Testis (tissue), 3 donors: ENCODE measurements around the gene RAD52. TPM values are rescaled to one million over a fixed set of nuclear protein-coding genes. Genes with fewer than 3 reads are reported as not detected.

ENCODE experiments used
- DNase-seq: peaks from one replicate; pipeline ENCODE4 v3.0.0-alpha.2; 2019
- H3K27ac ChIP-seq, 2 donors: fragments of 200-600 bp; sonication (generic); one replicate each; pipeline ENCODE4 v1.5.1; 2019
- H3K27me3 ChIP-seq: fragments of 200-600 bp; sonication (generic); one replicate; pipeline ENCODE4 v1.5.1; 2019
- H3K36me3 ChIP-seq: fragments of 200-600 bp; sonication (generic); one replicate; pipeline ENCODE4 v1.5.1; 2017; ENCODE audit warnings: low read depth; ENCODE audit errors: missing control alignments
- H3K4me1 ChIP-seq: fragments of 200-600 bp; sonication (generic); one replicate; pipeline ENCODE4 v1.5.1; 2019
- H3K4me3 ChIP-seq, 2 donors: fragments of 200-600 bp; sonication (generic); one replicate each; pipeline ENCODE4 v1.5.1; 2017 to 2019
- H3K9me3 ChIP-seq: fragments of 200-600 bp; sonication (generic); one replicate; pipeline ENCODE4 v1.5.1; 2017
- POLR2A ChIP-seq: fragments of 450-650 bp; IDR thresholded peaks from one replicate; pipeline ENCODE4 v1.6.1; 2017; ENCODE audit warnings: antibody characterized with exemption, mild to moderate bottlenecking, moderate library complexity
- WGBS, 2 donors: methylation state at CpG; one replicate each; pipeline ENCODE4 v1.1.5; 2018; 5-methylcytosine and 5-hydroxymethylcytosine counted together
- intact Hi-C: fragments of 100-400 bp; cut with DNase I; formaldehyde crosslinking; loops from one replicate; pipeline ENCODE4 v1.15.1; 2023; ENCODE audit warnings: low total_unique reads
- polyA plus RNA-seq: library from polyadenylated mRNA; stranded (reverse); fragments of 350-450 nt; fragmentation: Illumina TruSeq; extraction: RNeasy Lipid Tissue Mini Kit (QIAGEN cat#74804); gene quantifications from one replicate; pipeline ENCODE4 v1.2.3, GENCODE V29; 2014; ENCODE audit warnings: low read depth, low replicate concordance; ENCODE audit not compliant: insufficient read depth
- total RNA-seq, 2 donors: library from RNA; depleted of rRNA; stranded (reverse); fragments of >200 nt; gene quantifications; one replicate each; pipeline ENCODE4 v1.2.3, GENCODE V29; 2016
- TF ChIP-seq, protein P1 (sequence below), 3 experiments: fragments of 450-650 bp in 2 of 3; fragments of 200-600 bp in 1 of 3; sonication (generic) in 1 of 3; IDR thresholded peaks; one replicate each; pipeline ENCODE4 v1.5.1; 2016 to 2019; ENCODE audit warnings: antibody characterized with exemption in 3 of 3, mild to moderate bottlenecking in 2 of 3, moderate library complexity in 1 of 3

RAD52 gene
- total and polyA plus RNA-seq, 3 donors from 2014 or later, result 17.2 to 29.1 (median 20.9) TPM

DNA sequence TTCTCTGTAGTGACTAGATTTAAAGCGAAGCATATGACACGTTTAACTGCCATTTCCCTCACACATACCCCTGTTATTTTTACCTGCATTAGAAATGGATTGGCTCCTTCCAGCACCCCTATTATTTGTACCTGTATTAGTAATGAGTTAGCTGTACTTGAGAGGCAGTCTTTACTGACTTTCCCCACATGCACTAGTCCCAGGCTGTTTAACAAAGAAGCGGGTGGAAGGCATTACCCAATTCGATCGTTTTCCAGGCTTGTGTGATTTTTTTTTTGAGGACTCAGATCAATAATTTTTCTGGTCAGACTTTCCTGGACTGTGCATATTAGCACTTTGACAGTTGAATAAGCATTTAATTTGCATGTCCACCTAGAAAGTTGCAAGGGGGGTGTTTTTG lies 46.4 kb downstream of the RAD52 start:
- H3K4me1 ChIP-seq, result no peaks in the 10 kb centered on the region
- WGBS, 2 donors, result 83 to 84% methylated on average over 5 of the region's 5 CpGs
- H3K4me3 ChIP-seq, result no peak overlapping the region
- no peaks in the 10 kb centered on the region for H3K27me3 ChIP-seq
- no peaks in the 10 kb centered on the region for H3K9me3 ChIP-seq
- intact Hi-C loops, result no loop called here
- TF ChIP-seq, protein P1, sequence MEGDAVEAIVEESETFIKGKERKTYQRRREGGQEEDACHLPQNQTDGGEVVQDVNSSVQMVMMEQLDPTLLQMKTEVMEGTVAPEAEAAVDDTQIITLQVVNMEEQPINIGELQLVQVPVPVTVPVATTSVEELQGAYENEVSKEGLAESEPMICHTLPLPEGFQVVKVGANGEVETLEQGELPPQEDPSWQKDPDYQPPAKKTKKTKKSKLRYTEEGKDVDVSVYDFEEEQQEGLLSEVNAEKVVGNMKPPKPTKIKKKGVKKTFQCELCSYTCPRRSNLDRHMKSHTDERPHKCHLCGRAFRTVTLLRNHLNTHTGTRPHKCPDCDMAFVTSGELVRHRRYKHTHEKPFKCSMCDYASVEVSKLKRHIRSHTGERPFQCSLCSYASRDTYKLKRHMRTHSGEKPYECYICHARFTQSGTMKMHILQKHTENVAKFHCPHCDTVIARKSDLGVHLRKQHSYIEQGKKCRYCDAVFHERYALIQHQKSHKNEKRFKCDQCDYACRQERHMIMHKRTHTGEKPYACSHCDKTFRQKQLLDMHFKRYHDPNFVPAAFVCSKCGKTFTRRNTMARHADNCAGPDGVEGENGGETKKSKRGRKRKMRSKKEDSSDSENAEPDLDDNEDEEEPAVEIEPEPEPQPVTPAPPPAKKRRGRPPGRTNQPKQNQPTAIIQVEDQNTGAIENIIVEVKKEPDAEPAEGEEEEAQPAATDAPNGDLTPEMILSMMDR (IDR thresholded peaks at IDR 0.05), result no peak
- TF ChIP-seq POLR2A, result no peak
- no peaks in the 10 kb centered on the region for H3K36me3 ChIP-seq
- no peak for DNase-seq
- no peak overlapping the region for H3K27ac ChIP-seq

DNA sequence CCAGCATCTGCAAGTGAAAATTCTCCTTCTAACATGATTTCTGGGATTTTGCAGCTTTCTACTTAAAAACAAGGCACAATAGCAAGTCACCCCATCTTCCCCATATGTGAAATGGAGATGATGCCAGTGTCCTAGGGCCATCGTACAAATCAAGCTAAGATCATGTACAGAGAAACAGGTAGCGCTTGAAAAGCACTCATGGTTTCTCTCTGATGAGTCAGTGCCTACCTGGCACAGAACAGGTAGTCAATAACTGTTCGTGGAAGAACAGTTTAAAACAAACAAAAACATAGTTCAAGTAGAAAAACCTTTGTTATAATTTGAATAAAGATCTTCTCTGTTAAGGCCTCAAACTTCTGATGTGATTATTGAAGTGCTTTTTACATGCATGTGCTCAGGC lies 46.9 kb downstream of the RAD52 start:
- no peaks in the 10 kb centered on the region for H3K27me3 ChIP-seq
- TF ChIP-seq, protein P1 (IDR thresholded peaks at IDR 0.05), result no peak
- TF ChIP-seq POLR2A, result no peak
- DNase-seq, result no peak
- H3K27ac ChIP-seq, result no peak overlapping the region
- no peaks in the 10 kb centered on the region for H3K36me3 ChIP-seq
- no peaks in the 10 kb centered on the region for H3K4me1 ChIP-seq
- no peak overlapping the region for H3K4me3 ChIP-seq
- intact Hi-C loops, result no loop called here
- H3K9me3 ChIP-seq, result no peaks in the 10 kb centered on the region
- WGBS, 2 donors, result 85 to 91% methylated on average over 3 of the region's 3 CpGs

DNA sequence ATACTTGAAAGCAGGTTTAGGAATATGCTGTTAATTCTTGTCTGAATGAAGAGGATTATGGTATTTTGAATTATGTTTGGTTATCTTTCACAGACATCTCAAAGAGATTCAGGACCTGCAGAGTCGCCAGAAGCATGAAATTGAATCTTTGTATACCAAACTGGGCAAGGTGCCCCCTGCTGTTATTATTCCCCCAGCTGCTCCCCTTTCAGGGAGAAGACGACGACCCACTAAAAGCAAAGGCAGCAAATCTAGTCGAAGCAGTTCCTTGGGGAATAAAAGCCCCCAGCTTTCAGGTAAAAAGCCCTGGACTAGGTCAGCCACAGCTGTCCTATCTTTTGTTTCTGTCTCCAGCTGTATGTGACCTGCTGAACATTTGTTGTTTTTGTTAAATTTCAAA lies 52.1 kb downstream of the RAD52 start:
- Histone ChIP-seq H3K4me1 (no peaks in the 10 kb centered on the region), H3K27me3 (no peaks in the 10 kb centered on the region), H3K27ac (no peak overlapping the region), H3K9me3 (no peaks in the 10 kb centered on the region), H3K4me3 (no peak overlapping the region), H3K36me3 (no peaks in the 10 kb centered on the region)
- intact Hi-C loops, result no loop called here
- WGBS, 2 donors, result 84 to 89% methylated on average over 4 of the region's 4 CpGs
- no peak for TF ChIP-seq POLR2A
- TF ChIP-seq, protein P1 (IDR thresholded peaks at IDR 0.05), result no peak
- no peak for DNase-seq

DNA sequence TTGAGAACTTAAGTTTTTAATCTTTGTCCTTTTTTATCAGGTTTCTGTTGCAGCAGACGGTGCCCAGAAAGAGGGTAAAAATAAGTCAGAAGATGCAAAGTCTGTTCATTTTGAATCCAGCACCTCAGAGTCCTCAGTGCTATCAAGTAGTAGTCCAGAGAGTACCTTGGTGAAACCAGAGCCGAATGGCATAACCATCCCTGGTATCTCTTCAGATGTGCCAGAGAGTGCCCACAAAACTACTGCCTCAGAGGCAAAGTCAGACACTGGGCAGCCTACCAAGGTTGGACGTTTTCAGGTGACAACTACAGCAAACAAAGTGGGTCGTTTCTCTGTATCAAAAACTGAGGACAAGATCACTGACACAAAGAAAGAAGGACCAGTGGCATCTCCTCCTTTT lies 53.5 kb downstream of the RAD52 start:
- H3K4me3 ChIP-seq, result no peak overlapping the region
- no peaks in the 10 kb centered on the region for H3K27me3 ChIP-seq
- H3K36me3 ChIP-seq, result no peaks in the 10 kb centered on the region
- intact Hi-C loops, result no loop called here
- DNase-seq, result no peak
- H3K9me3 ChIP-seq, result no peaks in the 10 kb centered on the region
- 53 to 77% methylated on average over 4 of the region's 4 CpGs for WGBS, 2 donors
- H3K27ac ChIP-seq, result no peak overlapping the region
- no peak for TF ChIP-seq POLR2A
- TF ChIP-seq, protein P1 (IDR thresholded peaks at IDR 0.05), result no peak
- H3K4me1 ChIP-seq, result no peaks in the 10 kb centered on the region

DNA sequence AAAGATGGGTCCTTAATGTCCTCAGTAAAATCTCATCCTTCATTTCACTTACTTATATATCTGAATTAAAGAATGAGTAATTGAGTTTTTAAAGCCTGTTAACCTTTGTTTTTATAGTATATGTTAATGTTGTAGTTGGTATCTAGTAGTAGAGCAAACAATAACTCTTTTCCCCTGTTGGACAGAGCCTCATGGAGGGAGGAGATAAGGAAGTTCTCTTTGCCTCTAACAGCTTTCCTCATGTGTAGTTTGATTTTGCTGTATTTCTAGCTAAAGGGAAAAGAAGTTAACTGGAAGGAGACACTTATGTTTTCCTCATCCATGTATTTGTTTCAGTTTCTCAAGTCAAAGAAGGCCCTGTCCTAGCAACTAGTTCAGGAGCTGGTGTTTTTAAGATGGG lies 55.3 kb downstream of the RAD52 start:
- H3K4me1 ChIP-seq, result no peaks in the 10 kb centered on the region
- TF ChIP-seq, protein P1 (IDR thresholded peaks at IDR 0.05), result no peak
- TF ChIP-seq POLR2A, result no peak
- H3K27me3 ChIP-seq, result no peaks in the 10 kb centered on the region
- no peaks in the 10 kb centered on the region for H3K9me3 ChIP-seq
- no peak for DNase-seq
- no peaks in the 10 kb centered on the region for H3K36me3 ChIP-seq
- intact Hi-C loops, result no loop called here
- no peak overlapping the region for H3K4me3 ChIP-seq
- no peak overlapping the region for H3K27ac ChIP-seq
